ENCODE results near the gene TSC22D3.

GRCh38 chrX:107704181-107704580 lies 71.4 kb downstream of the TSC22D3 start:
- TF ChIP-seq CTCF (IDR thresholded peaks at IDR 0.05) (no peak), POLR2A (IDR thresholded peaks at IDR 0.05) (no peak), EP300 (IDR thresholded peaks at IDR 0.05) (no peak), POLR2AphosphoS5 (IDR thresholded peaks at IDR 0.05) (no peak)

Data from upper lobe of left lung (tissue), 4 donors.